Ovary (tissue), 3 donors: Measurements from ENCODE around the gene GNG8.

Experiments used
- EP300 ChIP-seq: sonication (generic); formaldehyde crosslinking; IDR thresholded peaks from one replicate; pipeline ENCODE4 v1.6.1; 2017; ENCODE audit warnings: antibody characterized with exemption
- POLR2A ChIP-seq: fragments of 450-650 bp; IDR thresholded peaks from one replicate; pipeline ENCODE4 v1.6.1; 2017; ENCODE audit warnings: antibody characterized with exemption, mild to moderate bottlenecking, moderate library complexity
- TF ChIP-seq, protein P1 (sequence below), 3 donors: fragments of 450-650 bp in 2 of 3; fragments of 200-600 bp in 1 of 3; IDR thresholded peaks; one replicate each; pipeline versions ENCODE4 v1.5.1 to v1.8.0; 2016 to 2022; ENCODE audit warnings: antibody characterized with exemption in 3 of 3, mild to moderate bottlenecking in 1 of 3
- donor health status: DM: no; HTN: no; CAD: no.

DNA sequence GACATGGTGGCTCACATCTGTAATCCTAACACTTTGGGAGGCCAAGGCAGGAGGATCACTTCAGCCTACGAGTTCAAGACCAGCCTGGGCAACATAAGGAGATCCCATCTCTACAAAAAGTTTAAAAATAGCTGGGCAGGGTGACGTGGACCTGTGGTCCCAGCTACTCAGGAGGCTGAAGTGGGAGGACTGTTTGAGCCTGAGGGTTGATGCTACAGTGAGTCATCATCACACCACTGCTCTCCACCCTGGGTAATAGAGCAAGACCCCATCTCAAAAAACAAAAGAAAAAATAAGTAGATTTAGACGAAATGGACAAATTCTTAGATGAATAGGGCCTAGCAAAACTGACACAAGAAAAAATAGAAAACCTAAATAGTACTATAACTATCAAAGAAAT is 10.4 kb upstream of the GNG8 start:
- TF ChIP-seq POLR2A: no peak
- TF ChIP-seq, protein P1, sequence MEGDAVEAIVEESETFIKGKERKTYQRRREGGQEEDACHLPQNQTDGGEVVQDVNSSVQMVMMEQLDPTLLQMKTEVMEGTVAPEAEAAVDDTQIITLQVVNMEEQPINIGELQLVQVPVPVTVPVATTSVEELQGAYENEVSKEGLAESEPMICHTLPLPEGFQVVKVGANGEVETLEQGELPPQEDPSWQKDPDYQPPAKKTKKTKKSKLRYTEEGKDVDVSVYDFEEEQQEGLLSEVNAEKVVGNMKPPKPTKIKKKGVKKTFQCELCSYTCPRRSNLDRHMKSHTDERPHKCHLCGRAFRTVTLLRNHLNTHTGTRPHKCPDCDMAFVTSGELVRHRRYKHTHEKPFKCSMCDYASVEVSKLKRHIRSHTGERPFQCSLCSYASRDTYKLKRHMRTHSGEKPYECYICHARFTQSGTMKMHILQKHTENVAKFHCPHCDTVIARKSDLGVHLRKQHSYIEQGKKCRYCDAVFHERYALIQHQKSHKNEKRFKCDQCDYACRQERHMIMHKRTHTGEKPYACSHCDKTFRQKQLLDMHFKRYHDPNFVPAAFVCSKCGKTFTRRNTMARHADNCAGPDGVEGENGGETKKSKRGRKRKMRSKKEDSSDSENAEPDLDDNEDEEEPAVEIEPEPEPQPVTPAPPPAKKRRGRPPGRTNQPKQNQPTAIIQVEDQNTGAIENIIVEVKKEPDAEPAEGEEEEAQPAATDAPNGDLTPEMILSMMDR (IDR thresholded peaks at IDR 0.05): no peak
- no peak for TF ChIP-seq EP300
